Spleen (tissue), 7 donors: Measurements from ENCODE around the gene TCAF2.
"Not testable (repeated sequence)": the region's sequence is repeated elsewhere in the genome, so short reads cannot be mapped to it uniquely, and the experiment has no call there.

Source experiments
- POLR2A ChIP-seq, 3 donors: fragments of 450-650 bp; IDR thresholded peaks; one replicate each; pipeline ENCODE4 v1.5.1; 2017; ENCODE audit warnings: antibody characterized with exemption in 3 of 3, mild to moderate bottlenecking in 1 of 3
- POLR2AphosphoS5 ChIP-seq, 3 donors: sonication (generic); formaldehyde crosslinking; IDR thresholded peaks; one replicate each; pipeline ENCODE4 v1.5.1; 2017; ENCODE audit warnings: antibody characterized with exemption in 3 of 3
- TF ChIP-seq, protein P1 (sequence below), 11 experiments: fragments of 200-600 bp in 7 of 11; fragments of 450-650 bp in 4 of 11; sonication (generic) in 4 of 11; IDR thresholded peaks in 8 of 11; conservative IDR thresholded peaks in 3 of 11; 1 replicate in 7 of 11; 2 replicates in 4 of 11; pipeline versions ENCODE4 v1.4.0 to v1.8.0; 2016 to 2021; ENCODE audit warnings: antibody characterized with exemption in 11 of 11, inconsistent platforms in 4 of 11, mild to moderate bottlenecking in 1 of 11
- donor health status: DM: no; HTN: no; CAD: no; lungs with moderate emphysema.
- donor health status: DM: no; HTN: no; CAD: no.
- donor health status: DM: no; HTN: no; CAD: no.

DNA sequence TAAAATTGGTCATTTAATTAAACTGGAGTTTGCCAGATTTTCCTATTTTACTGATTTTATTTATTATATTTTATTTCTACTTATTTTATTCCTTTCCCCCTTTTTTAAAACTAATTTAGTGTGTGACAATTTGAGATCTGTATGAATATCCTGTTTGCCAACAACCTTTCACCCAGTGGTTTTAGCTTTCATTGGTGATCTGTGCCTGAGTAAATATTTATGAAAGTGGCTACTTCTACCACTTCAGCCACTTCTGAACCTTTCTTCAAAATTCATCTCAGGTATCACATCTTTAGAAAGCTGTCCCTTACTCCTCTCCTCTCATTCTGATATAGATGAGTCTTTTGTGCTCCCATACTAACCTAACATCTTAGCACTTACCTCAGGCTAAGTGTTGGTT lies 30.9 kb upstream of the TCAF2 start:
- TF ChIP-seq, protein P1, sequence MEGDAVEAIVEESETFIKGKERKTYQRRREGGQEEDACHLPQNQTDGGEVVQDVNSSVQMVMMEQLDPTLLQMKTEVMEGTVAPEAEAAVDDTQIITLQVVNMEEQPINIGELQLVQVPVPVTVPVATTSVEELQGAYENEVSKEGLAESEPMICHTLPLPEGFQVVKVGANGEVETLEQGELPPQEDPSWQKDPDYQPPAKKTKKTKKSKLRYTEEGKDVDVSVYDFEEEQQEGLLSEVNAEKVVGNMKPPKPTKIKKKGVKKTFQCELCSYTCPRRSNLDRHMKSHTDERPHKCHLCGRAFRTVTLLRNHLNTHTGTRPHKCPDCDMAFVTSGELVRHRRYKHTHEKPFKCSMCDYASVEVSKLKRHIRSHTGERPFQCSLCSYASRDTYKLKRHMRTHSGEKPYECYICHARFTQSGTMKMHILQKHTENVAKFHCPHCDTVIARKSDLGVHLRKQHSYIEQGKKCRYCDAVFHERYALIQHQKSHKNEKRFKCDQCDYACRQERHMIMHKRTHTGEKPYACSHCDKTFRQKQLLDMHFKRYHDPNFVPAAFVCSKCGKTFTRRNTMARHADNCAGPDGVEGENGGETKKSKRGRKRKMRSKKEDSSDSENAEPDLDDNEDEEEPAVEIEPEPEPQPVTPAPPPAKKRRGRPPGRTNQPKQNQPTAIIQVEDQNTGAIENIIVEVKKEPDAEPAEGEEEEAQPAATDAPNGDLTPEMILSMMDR (IDR thresholded peaks at IDR 0.05 in 8 of 11, conservative IDR thresholded peaks at IDR 0.05 in 3 of 11) = not testable (repeated sequence)
- TF ChIP-seq POLR2A, POLR2AphosphoS5 (IDR thresholded peaks at IDR 0.05): not testable (repeated sequence)
